ENCODE data around the gene KCTD17. TPM values are rescaled to one million over a fixed set of nuclear protein-coding genes. Genes with fewer than 3 reads are reported as not detected.

Gene KCTD17
- total and polyA plus RNA-seq, 9 donors, result 10.6 to 22.1 (median 19.1) TPM

- WGBS (ENCODE audit: insufficient coverage), result 62% methylated on average over 4 of the region's 7 CpGs
- no peaks in the 10 kb centered on the region for H3K36me3 ChIP-seq (ENCODE audit: control insufficient read depth, insufficient read depth, low read length)
- no peaks in the 10 kb centered on the region for H3K9me3 ChIP-seq (replicated peaks; ENCODE audit: control insufficient read depth, low read depth, low read length)
- no peak overlapping the region for H3K4me3 ChIP-seq (ENCODE audit: low read length)
- H3K27ac ChIP-seq (ENCODE audit: low read length), result no peak overlapping the region
- DNase-seq, result no peak
- peaks cover 4% of the 10 kb centered on the region for H3K27me3 ChIP-seq (ENCODE audit: control insufficient read depth, insufficient read depth, low read length)
- peaks cover 20% of the 10 kb centered on the region for H3K4me1 ChIP-seq (ENCODE audit: control insufficient read depth, insufficient read depth, low read length)
Observed at GRCh38 chr22:37043209-37043827, 8.2 kb upstream of the KCTD17 start.

- 17% methylated on average over 11 of the region's 17 CpGs for WGBS (ENCODE audit: insufficient coverage)
- Histone ChIP-seq H3K4me3 (ENCODE audit: low read length) (no peak overlapping the region), H3K27me3 (ENCODE audit: control insufficient read depth, insufficient read depth, low read length) (peaks cover 4% of the 10 kb centered on the region), H3K27ac (ENCODE audit: low read length) (no peak overlapping the region), H3K9me3 (replicated peaks; ENCODE audit: control insufficient read depth, low read depth, low read length) (no peaks in the 10 kb centered on the region), H3K36me3 (ENCODE audit: control insufficient read depth, insufficient read depth, low read length) (no peaks in the 10 kb centered on the region), H3K4me1 (ENCODE audit: control insufficient read depth, insufficient read depth, low read length) (peaks cover 20% of the 10 kb centered on the region)
- peak; percentile 57 for DNase-seq
Observed at GRCh38 chr22:37043828-37044538, 7.6 kb upstream of the KCTD17 start.

GRCh38 chr22:37044634-37045625 is 6.6 kb upstream of the KCTD17 start:
- Histone ChIP-seq H3K4me1 (ENCODE audit: control insufficient read depth, insufficient read depth, low read length) (peaks cover 20% of the 10 kb centered on the region), H3K27ac (ENCODE audit: low read length) (no peak overlapping the region), H3K36me3 (ENCODE audit: control insufficient read depth, insufficient read depth, low read length) (no peaks in the 10 kb centered on the region), H3K9me3 (replicated peaks; ENCODE audit: control insufficient read depth, low read depth, low read length) (no peaks in the 10 kb centered on the region), H3K27me3 (ENCODE audit: control insufficient read depth, insufficient read depth, low read length) (peaks cover 4% of the 10 kb centered on the region), H3K4me3 (ENCODE audit: low read length) (no peak overlapping the region)
- no peak for DNase-seq
- WGBS (ENCODE audit: insufficient coverage), result 70% methylated on average over 5 of the region's 9 CpGs

GRCh38 chr22:37045958-37046357 is 5.6 kb upstream of the KCTD17 start:
- DNase-seq, result no peak
- Histone ChIP-seq H3K4me1 (ENCODE audit: control insufficient read depth, insufficient read depth, low read length) (peaks cover 20% of the 10 kb centered on the region), H3K27ac (ENCODE audit: low read length) (no peak overlapping the region), H3K4me3 (ENCODE audit: low read length) (no peak overlapping the region), H3K9me3 (replicated peaks; ENCODE audit: control insufficient read depth, low read depth, low read length) (no peaks in the 10 kb centered on the region), H3K27me3 (ENCODE audit: control insufficient read depth, insufficient read depth, low read length) (peaks cover 4% of the 10 kb centered on the region), H3K36me3 (ENCODE audit: control insufficient read depth, insufficient read depth, low read length) (no peaks in the 10 kb centered on the region)
- WGBS (ENCODE audit: insufficient coverage), result no CpG with 5 or more reads among the region's 4 CpGs

GRCh38 chr22:37046589-37046988 is 5.0 kb upstream of the KCTD17 start:
- no peaks in the 10 kb centered on the region for H3K9me3 ChIP-seq (replicated peaks; ENCODE audit: control insufficient read depth, low read depth, low read length)
- peaks cover 4% of the 10 kb centered on the region for H3K27me3 ChIP-seq (ENCODE audit: control insufficient read depth, insufficient read depth, low read length)
- no peak overlapping the region for H3K27ac ChIP-seq (ENCODE audit: low read length)
- H3K4me1 ChIP-seq (ENCODE audit: control insufficient read depth, insufficient read depth, low read length), result peaks cover 20% of the 10 kb centered on the region
- DNase-seq, result no peak
- H3K36me3 ChIP-seq (ENCODE audit: control insufficient read depth, insufficient read depth, low read length), result no peaks in the 10 kb centered on the region
- H3K4me3 ChIP-seq (ENCODE audit: low read length), result no peak overlapping the region
- 87% methylated on average over 6 of the region's 6 CpGs for WGBS (ENCODE audit: insufficient coverage)

GRCh38 chr22:37047006-37047405 is 4.5 kb upstream of the KCTD17 start:
- DNase-seq, result no peak
- H3K27me3 ChIP-seq (ENCODE audit: control insufficient read depth, insufficient read depth, low read length), result peaks cover 4% of the 10 kb centered on the region
- no peak overlapping the region for H3K27ac ChIP-seq (ENCODE audit: low read length)
- H3K4me1 ChIP-seq (ENCODE audit: control insufficient read depth, insufficient read depth, low read length), result peaks cover 22% of the 10 kb centered on the region
- no peak overlapping the region for H3K4me3 ChIP-seq (ENCODE audit: low read length)
- no peaks in the 10 kb centered on the region for H3K9me3 ChIP-seq (replicated peaks; ENCODE audit: control insufficient read depth, low read depth, low read length)
- 63% methylated on average over 6 of the region's 7 CpGs for WGBS (ENCODE audit: insufficient coverage)
- no peaks in the 10 kb centered on the region for H3K36me3 ChIP-seq (ENCODE audit: control insufficient read depth, insufficient read depth, low read length)

- Histone ChIP-seq H3K27me3 (ENCODE audit: control insufficient read depth, insufficient read depth, low read length) (peaks cover 2% of the 10 kb centered on the region), H3K4me1 (ENCODE audit: control insufficient read depth, insufficient read depth, low read length) (peaks cover 30% of the 10 kb centered on the region), H3K27ac (ENCODE audit: low read length) (no peak overlapping the region), H3K36me3 (ENCODE audit: control insufficient read depth, insufficient read depth, low read length) (no peaks in the 10 kb centered on the region), H3K4me3 (ENCODE audit: low read length) (no peak overlapping the region), H3K9me3 (replicated peaks; ENCODE audit: control insufficient read depth, low read depth, low read length) (no peaks in the 10 kb centered on the region)
- no peak for DNase-seq
- WGBS (ENCODE audit: insufficient coverage), result 73% methylated on average over 4 of the region's 6 CpGs
Observed at GRCh38 chr22:37048133-37048532, 3.4 kb upstream of the KCTD17 start.

- no peak overlapping the region for H3K4me3 ChIP-seq (ENCODE audit: low read length)
- no peak overlapping the region for H3K27ac ChIP-seq (ENCODE audit: low read length)
- H3K9me3 ChIP-seq (replicated peaks; ENCODE audit: control insufficient read depth, low read depth, low read length), result no peaks in the 10 kb centered on the region
- WGBS (ENCODE audit: insufficient coverage), result 66% methylated on average over 2 of the region's 2 CpGs
- H3K27me3 ChIP-seq (ENCODE audit: control insufficient read depth, insufficient read depth, low read length), result no peaks in the 10 kb centered on the region
- H3K4me1 ChIP-seq (ENCODE audit: control insufficient read depth, insufficient read depth, low read length), result peaks cover 30% of the 10 kb centered on the region
- no peak for DNase-seq
- H3K36me3 ChIP-seq (ENCODE audit: control insufficient read depth, insufficient read depth, low read length), result no peaks in the 10 kb centered on the region
Observed at GRCh38 chr22:37049224-37049623, 2.3 kb upstream of the KCTD17 start.

- H3K9me3 ChIP-seq (replicated peaks; ENCODE audit: control insufficient read depth, low read depth, low read length), result no peaks in the 10 kb centered on the region
- no peak for DNase-seq
- peaks cover 9% of the 10 kb centered on the region for H3K36me3 ChIP-seq (ENCODE audit: control insufficient read depth, insufficient read depth, low read length)
- WGBS (ENCODE audit: insufficient coverage), result 80% methylated on average over 1 of the region's 6 CpGs
- no peaks in the 10 kb centered on the region for H3K27me3 ChIP-seq (ENCODE audit: control insufficient read depth, insufficient read depth, low read length)
- no peak overlapping the region for H3K27ac ChIP-seq (ENCODE audit: low read length)
- peaks cover 33% of the 10 kb centered on the region for H3K4me1 ChIP-seq (ENCODE audit: control insufficient read depth, insufficient read depth, low read length)
- no peak overlapping the region for H3K4me3 ChIP-seq (ENCODE audit: low read length)
Observed at GRCh38 chr22:37050913-37051312, 629 bp upstream of the KCTD17 start.
